Thyroid gland (tissue), 4 donors: Measurements from ENCODE around the gene CASP3. TPM values are rescaled to one million over a fixed set of nuclear protein-coding genes. Genes with fewer than 3 reads are reported as not detected.

Experiments
- DNase-seq, 2 donors: peaks; one replicate each; pipeline ENCODE4 v3.0.0-alpha.2; 2019
- H3K27ac ChIP-seq, 3 donors: fragments of 200-600 bp; sonication (generic); 1 replicate in 2 of 3; 2 replicates in 1 of 3; pipeline ENCODE4 v1.5.1; 2016 to 2019; ENCODE audit warnings: mild to moderate bottlenecking in 1 of 3, moderate library complexity in 1 of 3
- H3K27me3 ChIP-seq: fragments of 200-600 bp; sonication (generic); one replicate; pipeline ENCODE4 v1.5.1; 2019
- H3K36me3 ChIP-seq, 2 donors: fragments of 200-600 bp; sonication (generic); one replicate each; pipeline ENCODE4 v1.5.1; 2016 to 2019
- H3K4me1 ChIP-seq, 2 donors: fragments of 200-600 bp; sonication (generic); one replicate each; pipeline ENCODE4 v1.5.1; 2017 to 2019
- H3K4me3 ChIP-seq, 3 donors: fragments of 200-600 bp; sonication (generic); replicated peaks in 1 of 3; 1 replicate in 2 of 3; 2 replicates in 1 of 3; pipeline ENCODE4 v1.5.1; 2016; ENCODE audit warnings: mild to moderate bottlenecking in 1 of 3
- H3K9me3 ChIP-seq: fragments of 200-600 bp; sonication (generic); one replicate; pipeline ENCODE4 v1.5.1; 2017
- POLR2A ChIP-seq, 2 donors: fragments of 450-650 bp; IDR thresholded peaks; one replicate each; pipeline ENCODE4 v1.6.1; 2017; ENCODE audit warnings: antibody characterized with exemption in 2 of 2, mild to moderate bottlenecking in 2 of 2, moderate library complexity in 1 of 2
- WGBS, 2 donors: methylation state at CpG; one replicate each; pipeline ENCODE4 v1.1.5; 2017; 5-methylcytosine and 5-hydroxymethylcytosine counted together
- intact Hi-C: fragments of 100-400 bp; cut with DNase I; formaldehyde crosslinking; loops from one replicate; pipeline ENCODE4 v1.15.1; 2023
- total RNA-seq, 4 donors: library from RNA; depleted of rRNA; stranded (reverse); fragments of >200 nt; gene quantifications; one replicate each; pipeline ENCODE4 v1.2.3, GENCODE V29; 2016
- TF ChIP-seq, protein P1 (sequence below), 6 experiments: fragments of 200-600 bp in 3 of 6; fragments of 450-650 bp in 3 of 6; sonication (generic) in 3 of 6; IDR thresholded peaks; one replicate each; pipeline ENCODE4 v1.5.1; 2016 to 2019; ENCODE audit warnings: antibody characterized with exemption in 6 of 6, mild to moderate bottlenecking in 2 of 6, inconsistent platforms in 1 of 6, moderate library complexity in 1 of 6

CASP3 gene
- total RNA-seq, 4 donors from 2014 or later, result 10.1 to 23.6 (median 15.7) TPM

GRCh38 chr4:184693056-184693455 is 43.8 kb upstream of the CASP3 start:
- intact Hi-C loops, result no loop called here
- TF ChIP-seq, protein P1, sequence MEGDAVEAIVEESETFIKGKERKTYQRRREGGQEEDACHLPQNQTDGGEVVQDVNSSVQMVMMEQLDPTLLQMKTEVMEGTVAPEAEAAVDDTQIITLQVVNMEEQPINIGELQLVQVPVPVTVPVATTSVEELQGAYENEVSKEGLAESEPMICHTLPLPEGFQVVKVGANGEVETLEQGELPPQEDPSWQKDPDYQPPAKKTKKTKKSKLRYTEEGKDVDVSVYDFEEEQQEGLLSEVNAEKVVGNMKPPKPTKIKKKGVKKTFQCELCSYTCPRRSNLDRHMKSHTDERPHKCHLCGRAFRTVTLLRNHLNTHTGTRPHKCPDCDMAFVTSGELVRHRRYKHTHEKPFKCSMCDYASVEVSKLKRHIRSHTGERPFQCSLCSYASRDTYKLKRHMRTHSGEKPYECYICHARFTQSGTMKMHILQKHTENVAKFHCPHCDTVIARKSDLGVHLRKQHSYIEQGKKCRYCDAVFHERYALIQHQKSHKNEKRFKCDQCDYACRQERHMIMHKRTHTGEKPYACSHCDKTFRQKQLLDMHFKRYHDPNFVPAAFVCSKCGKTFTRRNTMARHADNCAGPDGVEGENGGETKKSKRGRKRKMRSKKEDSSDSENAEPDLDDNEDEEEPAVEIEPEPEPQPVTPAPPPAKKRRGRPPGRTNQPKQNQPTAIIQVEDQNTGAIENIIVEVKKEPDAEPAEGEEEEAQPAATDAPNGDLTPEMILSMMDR (IDR thresholded peaks at IDR 0.05), result no peak
- no peak for TF ChIP-seq POLR2A (IDR thresholded peaks at IDR 0.05)
- no peak overlapping the region for H3K4me3 ChIP-seq
- H3K27ac ChIP-seq, result no peak overlapping the region
- no peaks in the 10 kb centered on the region for H3K27me3 ChIP-seq
- DNase-seq, result no peak
- H3K4me1 ChIP-seq, result no peaks in the 10 kb centered on the region
- WGBS, 2 donors, result 96 to 97% methylated on average over 5 of the region's 5 CpGs
- H3K9me3 ChIP-seq, result no peaks in the 10 kb centered on the region
- H3K36me3 ChIP-seq, result peaks cover 0 to 8% of the 10 kb centered on the region in 2 donors

DNA sequence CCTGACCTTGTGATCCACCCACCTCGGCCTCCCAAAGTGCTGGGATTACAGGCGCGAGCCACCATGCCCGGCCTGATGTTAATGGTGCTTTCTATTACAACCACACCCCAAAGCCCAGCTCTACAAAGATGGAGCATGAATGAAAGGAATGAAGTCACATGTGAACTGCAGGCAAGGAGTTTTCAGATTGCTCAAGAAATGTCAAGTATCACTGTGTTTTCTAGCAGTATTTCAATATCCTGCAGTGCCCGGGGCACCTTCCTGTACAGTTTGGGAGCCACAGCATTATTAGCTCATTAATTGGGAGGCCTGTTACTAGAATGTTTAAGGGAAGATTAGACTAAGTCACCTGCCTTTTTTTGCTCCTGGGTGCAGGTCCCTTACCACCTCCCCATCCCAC is 40.4 kb upstream of the CASP3 start:
- H3K4me3 ChIP-seq, result no peak overlapping the region
- no peak for TF ChIP-seq POLR2A (IDR thresholded peaks at IDR 0.05)
- TF ChIP-seq, protein P1 (IDR thresholded peaks at IDR 0.05), result no peak
- intact Hi-C loops, result no loop called here
- H3K9me3 ChIP-seq, result no peaks in the 10 kb centered on the region
- peaks cover 0 to 6% of the 10 kb centered on the region in 2 donors for H3K36me3 ChIP-seq
- no peak for DNase-seq
- no peaks in the 10 kb centered on the region for H3K27me3 ChIP-seq
- H3K4me1 ChIP-seq, result no peaks in the 10 kb centered on the region
- no peak overlapping the region for H3K27ac ChIP-seq
- 59 to 76% methylated on average over 5 of the region's 5 CpGs for WGBS, 2 donors

DNA sequence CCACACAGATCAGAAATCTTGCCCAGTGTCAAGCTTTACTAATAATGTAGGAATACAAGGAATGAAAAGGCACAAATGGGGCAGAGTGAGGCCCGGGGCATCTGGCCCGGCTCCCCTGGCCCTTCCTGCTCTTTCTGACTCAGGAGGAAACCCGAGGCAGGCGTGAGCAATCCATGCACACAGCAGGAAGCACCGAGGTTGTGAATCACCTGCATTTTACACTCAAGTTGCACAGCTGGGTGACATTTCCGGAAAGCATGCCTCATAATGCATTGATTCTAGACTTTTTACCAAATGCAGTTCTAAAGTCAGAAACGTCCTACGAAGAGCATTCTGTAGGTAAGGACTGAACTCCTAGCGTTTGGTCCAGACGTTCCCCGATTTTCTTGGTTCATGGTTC is 39.2 kb upstream of the CASP3 start:
- no peak overlapping the region for H3K27ac ChIP-seq
- no peaks in the 10 kb centered on the region for H3K4me1 ChIP-seq
- H3K36me3 ChIP-seq, result no peaks in the 10 kb centered on the region
- WGBS, 2 donors, result 72 to 79% methylated on average over 10 to 11 of the region's 11 CpGs
- H3K9me3 ChIP-seq, result no peaks in the 10 kb centered on the region
- DNase-seq, result no peak
- intact Hi-C loops, result no loop called here
- TF ChIP-seq, protein P1 (IDR thresholded peaks at IDR 0.05), result no peak
- TF ChIP-seq POLR2A (IDR thresholded peaks at IDR 0.05), result no peak
- no peak overlapping the region for H3K4me3 ChIP-seq
- no peaks in the 10 kb centered on the region for H3K27me3 ChIP-seq

- H3K4me3 ChIP-seq, result no peak overlapping the region
- no peaks in the 10 kb centered on the region for H3K36me3 ChIP-seq
- no peaks in the 10 kb centered on the region for H3K27me3 ChIP-seq
- TF ChIP-seq, protein P1 (IDR thresholded peaks at IDR 0.05), result no peak
- no peak for TF ChIP-seq POLR2A (IDR thresholded peaks at IDR 0.05)
- H3K27ac ChIP-seq, result no peak overlapping the region
- intact Hi-C loops, result no loop called here
- WGBS, 2 donors, result 61 to 63% methylated on average over 3 of the region's 3 CpGs
- H3K4me1 ChIP-seq, result no peaks in the 10 kb centered on the region
- no peaks in the 10 kb centered on the region for H3K9me3 ChIP-seq
- DNase-seq, result no peak
Observed at GRCh38 chr4:184688005-184688404, 38.8 kb upstream of the CASP3 start.

DNA sequence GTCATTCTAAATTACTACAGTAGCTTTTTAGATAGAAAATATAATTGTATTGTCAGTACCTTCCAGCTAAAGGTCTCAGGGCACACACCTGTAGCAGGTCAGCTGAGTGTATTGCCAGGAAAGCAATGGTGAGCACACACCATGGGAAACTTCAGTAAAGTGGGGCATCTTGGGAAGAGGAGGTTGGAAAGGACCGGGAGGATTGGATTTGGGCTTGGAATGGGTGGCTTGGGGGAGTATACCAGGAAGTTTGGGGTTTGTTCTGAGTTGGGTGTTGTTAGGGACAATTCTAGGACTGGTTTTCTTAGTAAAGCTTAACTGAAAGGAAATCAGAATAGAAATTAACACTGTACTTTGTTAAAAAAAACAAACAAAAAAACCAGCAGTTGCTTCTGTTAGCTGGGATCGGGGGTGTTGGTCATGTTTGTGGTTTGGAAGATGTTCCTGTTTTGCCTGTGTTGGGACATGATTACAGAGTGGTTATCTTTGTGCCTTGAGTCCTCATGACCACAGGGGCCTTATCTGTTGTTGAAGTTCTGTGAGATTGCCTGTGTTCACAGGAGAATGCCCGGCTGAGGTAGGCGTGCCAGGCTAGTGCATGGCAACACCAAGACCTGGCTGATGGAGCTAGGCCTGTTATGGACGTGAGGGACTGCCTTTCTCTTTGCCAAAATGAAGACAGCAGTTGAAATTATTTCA is 35.4 kb upstream of the CASP3 start:
- no peak for TF ChIP-seq POLR2A (IDR thresholded peaks at IDR 0.05)
- TF ChIP-seq, protein P1 (IDR thresholded peaks at IDR 0.05), result no peak
- Histone ChIP-seq H3K36me3 (no peaks in the 10 kb centered on the region), H3K27ac (no peak overlapping the region), H3K4me1 (no peaks in the 10 kb centered on the region), H3K9me3 (no peaks in the 10 kb centered on the region), H3K4me3 (no peak overlapping the region), H3K27me3 (no peaks in the 10 kb centered on the region)
- intact Hi-C loops, result no loop called here
- WGBS, 2 donors, result 87 to 90% methylated on average over 5 of the region's 5 CpGs
- DNase-seq, result no peak
